Cardiac muscle cell (in vitro differentiated cells and primary cell): Measurements from ENCODE around the gene CAMSAP1. TPM values are rescaled to one million over a fixed set of nuclear protein-coding genes. Genes with fewer than 3 reads are reported as not detected.

Experiments
- DNase-seq, 2 donors: peaks; one replicate each; pipeline versions ENCODE4 v3.0.0 to v3.0.0-alpha.2; 2010 to 2017; ENCODE audit warnings: low read depth in 1 of 2, low spot score in 1 of 2
- H3K27ac ChIP-seq: fragments of 200-600 bp; sonication (generic); 2 replicates; pipeline ENCODE4 v1.5.1; 2016
- H3K27me3 ChIP-seq: fragments of 200-600 bp; sonication (generic); 2 replicates; pipeline ENCODE4 v1.6.0; 2016; ENCODE audit warnings: control low read depth
- H3K36me3 ChIP-seq: fragments of 200-600 bp; sonication (generic); 2 replicates; pipeline ENCODE4 v1.5.1; 2016; ENCODE audit warnings: control low read depth
- H3K4me1 ChIP-seq: fragments of 200-600 bp; sonication (generic); 2 replicates; pipeline ENCODE4 v1.8.1; 2017; ENCODE audit warnings: low read depth, mild to moderate bottlenecking, mixed run types
- H3K4me3 ChIP-seq: fragments of 200-600 bp; sonication (generic); 2 replicates; pipeline ENCODE4 v1.5.1; 2016; ENCODE audit warnings: mild to moderate bottlenecking
- H3K9me3 ChIP-seq: fragments of 200-600 bp; sonication (generic); 2 replicates; pipeline ENCODE4 v1.5.1; 2017; ENCODE audit warnings: low read depth, mild to moderate bottlenecking, control low read depth
- polyA plus RNA-seq: library from polyadenylated mRNA; unstranded; fragments of >200 nt; fragmentation: Nextera tagmentation; extraction: Ambion mirVana; gene quantifications from 2 replicates; pipeline ENCODE4 v1.2.1, GENCODE V29; 2016
- total RNA-seq: library from RNA; depleted of rRNA; stranded (reverse); fragments of >200 nt; gene quantifications from 2 replicates; pipeline ENCODE4 v1.2.3, GENCODE V29; 2016
- TF ChIP-seq, protein P1 (sequence below): IDR thresholded peaks from 2 replicates; pipeline ENCODE4 v1.5.1; 2012; ENCODE audit warnings: low read depth, mild to moderate bottlenecking, low read length

The CAMSAP1 gene
- total and polyA plus RNA-seq, 2 experiments from 2014 or later = 7.8 to 64.1 TPM

DNA sequence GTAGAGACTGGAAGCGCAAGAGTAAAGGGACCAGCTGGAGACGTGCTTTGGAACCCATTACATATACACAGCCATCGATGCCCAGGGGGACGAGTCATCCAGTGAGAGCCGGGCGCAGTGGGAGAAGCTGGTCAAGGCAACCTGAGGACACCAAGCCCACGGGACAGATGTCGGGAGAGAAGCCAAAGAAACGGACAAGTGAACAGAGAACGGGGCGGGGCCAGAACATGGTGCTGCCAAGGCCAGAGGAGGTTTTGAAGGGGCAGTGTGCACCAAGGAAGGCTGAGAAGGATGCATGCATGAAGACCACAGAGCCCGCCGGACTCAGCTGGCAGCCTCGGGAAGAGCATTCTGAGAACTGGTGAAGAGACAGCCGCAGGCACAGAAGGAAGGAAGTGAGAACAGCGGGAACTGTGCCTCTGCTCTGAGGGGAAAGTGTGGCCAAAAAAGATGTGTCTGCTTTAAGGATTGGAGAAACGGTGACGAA is 20.3 kb downstream of the CAMSAP1 start:
- no peaks in the 10 kb centered on the region for H3K9me3 ChIP-seq
- TF ChIP-seq, protein P1, sequence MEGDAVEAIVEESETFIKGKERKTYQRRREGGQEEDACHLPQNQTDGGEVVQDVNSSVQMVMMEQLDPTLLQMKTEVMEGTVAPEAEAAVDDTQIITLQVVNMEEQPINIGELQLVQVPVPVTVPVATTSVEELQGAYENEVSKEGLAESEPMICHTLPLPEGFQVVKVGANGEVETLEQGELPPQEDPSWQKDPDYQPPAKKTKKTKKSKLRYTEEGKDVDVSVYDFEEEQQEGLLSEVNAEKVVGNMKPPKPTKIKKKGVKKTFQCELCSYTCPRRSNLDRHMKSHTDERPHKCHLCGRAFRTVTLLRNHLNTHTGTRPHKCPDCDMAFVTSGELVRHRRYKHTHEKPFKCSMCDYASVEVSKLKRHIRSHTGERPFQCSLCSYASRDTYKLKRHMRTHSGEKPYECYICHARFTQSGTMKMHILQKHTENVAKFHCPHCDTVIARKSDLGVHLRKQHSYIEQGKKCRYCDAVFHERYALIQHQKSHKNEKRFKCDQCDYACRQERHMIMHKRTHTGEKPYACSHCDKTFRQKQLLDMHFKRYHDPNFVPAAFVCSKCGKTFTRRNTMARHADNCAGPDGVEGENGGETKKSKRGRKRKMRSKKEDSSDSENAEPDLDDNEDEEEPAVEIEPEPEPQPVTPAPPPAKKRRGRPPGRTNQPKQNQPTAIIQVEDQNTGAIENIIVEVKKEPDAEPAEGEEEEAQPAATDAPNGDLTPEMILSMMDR = no peak
- H3K27ac ChIP-seq = no peak overlapping the region
- peaks cover 39% of the 10 kb centered on the region for H3K4me1 ChIP-seq
- H3K4me3 ChIP-seq = no peak overlapping the region
- no peak for DNase-seq
- H3K27me3 ChIP-seq = no peaks in the 10 kb centered on the region
- H3K36me3 ChIP-seq = no peaks in the 10 kb centered on the region

DNA sequence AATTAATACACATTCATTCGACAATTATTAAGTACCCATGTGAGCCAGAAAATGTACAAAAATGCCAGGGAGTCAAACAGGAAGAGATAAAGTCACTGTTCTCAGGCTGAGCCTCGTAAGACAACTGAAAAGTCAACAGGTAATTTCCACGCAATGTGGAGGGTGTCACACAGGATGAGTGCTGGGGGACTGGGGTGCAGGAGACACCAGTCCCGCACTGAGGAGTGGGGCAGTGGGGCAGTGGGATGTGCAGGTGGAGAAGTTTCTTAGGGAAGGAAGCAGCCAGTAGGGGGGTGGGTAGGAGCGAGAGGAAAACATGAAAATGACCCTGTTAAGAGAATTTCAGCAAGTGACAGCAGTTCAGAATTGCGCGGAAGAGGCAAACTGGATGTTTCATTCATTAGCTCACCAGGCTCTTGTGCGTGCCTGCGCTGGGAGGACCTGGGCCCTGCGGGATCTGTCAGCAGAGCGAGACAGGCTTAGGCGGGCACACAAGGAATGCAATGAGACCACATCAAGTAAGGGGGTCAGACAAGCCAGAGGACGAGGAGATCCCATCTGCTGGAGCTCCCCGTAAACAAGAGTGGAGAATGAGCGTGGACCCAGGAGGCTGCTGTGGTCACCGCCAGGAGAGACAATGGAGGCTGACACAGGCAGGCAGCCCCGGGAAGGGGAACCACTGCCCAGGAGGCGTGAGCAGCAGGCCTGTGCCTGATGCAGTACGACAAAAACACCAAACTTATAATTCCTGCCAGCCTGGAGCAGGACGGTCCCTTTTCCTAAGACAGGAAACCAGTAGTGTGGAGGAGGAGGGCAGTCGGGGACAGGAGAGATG is 21.0 kb downstream of the CAMSAP1 start:
- no peak overlapping the region for H3K27ac ChIP-seq
- H3K36me3 ChIP-seq = no peaks in the 10 kb centered on the region
- H3K27me3 ChIP-seq = no peaks in the 10 kb centered on the region
- H3K4me3 ChIP-seq = no peak overlapping the region
- H3K4me1 ChIP-seq = peaks cover 38% of the 10 kb centered on the region
- DNase-seq = no peak
- TF ChIP-seq, protein P1 = peak; percentile 2
- H3K9me3 ChIP-seq = no peaks in the 10 kb centered on the region

DNA sequence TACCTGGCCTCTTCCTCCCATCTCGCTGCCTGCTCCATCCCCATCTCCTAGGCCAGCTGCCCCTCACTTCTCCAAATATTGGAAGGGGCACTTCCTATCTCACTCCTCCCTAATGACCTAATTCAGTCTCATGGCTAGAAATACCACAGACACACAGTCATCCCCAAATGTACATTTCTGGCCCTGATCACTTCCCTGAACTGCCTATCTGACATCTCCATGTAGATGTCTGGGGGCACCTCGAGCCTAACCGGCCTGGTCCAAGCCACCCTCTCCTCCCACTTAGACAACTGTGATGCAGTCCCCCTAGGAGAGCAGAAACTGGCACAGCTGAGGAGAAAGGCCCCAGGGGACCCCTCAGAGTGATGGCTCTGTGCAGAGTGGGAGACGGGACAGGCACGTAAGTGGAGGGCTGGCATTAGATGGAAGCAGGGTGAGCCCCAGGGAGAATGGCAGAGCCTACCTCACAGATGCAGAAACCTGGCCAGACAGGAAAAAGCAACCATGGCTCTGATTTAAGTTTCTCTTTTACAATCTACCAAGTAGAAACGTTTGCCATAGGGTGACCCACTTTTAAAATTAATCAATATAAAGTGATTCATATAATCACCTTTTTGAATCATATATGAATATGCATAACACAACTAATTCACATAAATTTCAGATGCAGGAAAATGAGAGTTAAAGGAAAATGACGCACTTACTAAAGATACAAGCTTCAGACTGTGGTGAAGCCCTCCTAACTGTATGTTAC is 22.1 kb downstream of the CAMSAP1 start:
- no peak for DNase-seq
- Histone ChIP-seq H3K27ac (no peak overlapping the region), H3K4me3 (no peak overlapping the region), H3K36me3 (no peaks in the 10 kb centered on the region), H3K4me1 (peaks cover 28% of the 10 kb centered on the region), H3K27me3 (no peaks in the 10 kb centered on the region), H3K9me3 (no peaks in the 10 kb centered on the region)
- TF ChIP-seq, protein P1 = no peak

DNA sequence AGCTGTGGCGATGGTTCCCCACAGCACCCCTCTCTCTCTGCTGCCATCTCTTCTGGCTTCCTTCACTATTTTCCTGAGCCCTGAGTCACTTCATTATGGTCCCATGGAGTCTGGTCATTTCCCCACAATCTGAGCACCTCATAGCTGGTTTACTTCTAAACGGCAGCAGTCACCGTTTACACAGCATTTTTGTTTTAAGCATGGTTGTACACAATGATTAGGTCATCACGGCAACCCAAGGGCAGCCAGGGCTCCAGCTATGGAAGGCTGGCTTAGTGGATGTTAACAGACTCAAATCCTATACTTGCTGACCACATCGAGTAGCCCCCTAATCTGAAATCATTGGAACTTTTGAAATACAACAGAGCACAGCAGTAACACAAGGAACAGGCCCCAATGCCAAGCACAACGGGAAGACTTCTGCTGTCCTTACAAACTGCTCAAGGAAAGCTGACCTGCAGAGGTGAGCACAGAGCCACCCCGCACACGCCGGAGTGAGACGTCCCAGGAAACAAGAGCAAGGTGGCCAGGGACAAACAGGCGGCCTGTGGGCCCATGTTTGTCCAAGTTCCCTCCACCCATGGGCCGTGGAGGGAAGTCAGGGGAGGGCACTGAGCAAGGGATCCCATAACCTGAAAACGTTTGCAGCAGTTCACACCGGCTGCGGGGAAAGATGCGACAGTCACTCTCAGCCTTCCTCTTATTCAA is 22.9 kb downstream of the CAMSAP1 start:
- no peaks in the 10 kb centered on the region for H3K9me3 ChIP-seq
- DNase-seq = peak in 1 of 2 donors; percentile 29
- H3K27me3 ChIP-seq = no peaks in the 10 kb centered on the region
- no peak overlapping the region for H3K27ac ChIP-seq
- TF ChIP-seq, protein P1 = no peak
- H3K4me3 ChIP-seq = no peak overlapping the region
- peaks cover 26% of the 10 kb centered on the region for H3K4me1 ChIP-seq
- no peaks in the 10 kb centered on the region for H3K36me3 ChIP-seq

DNA sequence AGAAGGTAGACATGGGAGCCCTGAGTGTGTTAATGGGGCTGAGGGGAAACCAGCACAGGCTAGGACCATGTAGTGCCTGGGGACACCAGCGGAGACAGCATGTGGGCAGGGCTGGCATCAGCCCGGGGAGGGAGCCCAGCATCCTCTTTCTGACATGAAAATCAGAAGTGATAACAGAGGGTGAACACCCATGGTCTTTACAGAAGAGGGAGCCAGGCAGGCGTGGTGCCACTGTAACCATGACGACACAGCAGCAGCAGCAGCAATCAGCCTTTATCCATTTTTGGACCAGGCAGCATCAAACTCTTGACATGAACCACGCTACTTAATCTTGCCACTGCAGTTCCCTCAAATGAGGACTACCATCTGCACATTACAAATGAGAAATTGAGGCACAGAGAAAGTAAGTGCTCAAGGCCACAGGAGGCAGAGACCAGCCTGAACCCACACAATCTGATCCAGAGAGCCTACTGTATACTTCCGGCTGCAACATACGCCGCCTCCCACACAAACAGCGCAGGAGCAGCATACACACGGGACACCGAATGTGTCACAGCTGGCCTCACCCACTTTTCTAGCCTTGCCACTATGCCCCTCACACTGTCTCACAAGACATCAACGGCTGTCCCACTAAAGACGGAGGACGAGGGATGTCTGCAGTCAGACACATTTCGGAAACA is 23.8 kb downstream of the CAMSAP1 start:
- H3K4me1 ChIP-seq = peaks cover 19% of the 10 kb centered on the region
- TF ChIP-seq, protein P1 = no peak
- no peak for DNase-seq
- no peaks in the 10 kb centered on the region for H3K36me3 ChIP-seq
- no peak overlapping the region for H3K27ac ChIP-seq
- H3K27me3 ChIP-seq = no peaks in the 10 kb centered on the region
- no peak overlapping the region for H3K4me3 ChIP-seq
- H3K9me3 ChIP-seq = no peaks in the 10 kb centered on the region
